GM19023 (cell line): ENCODE data around the gene SLC22A12.

Experiments used
- ATAC-seq: cut with Tn5 transposase; IDR thresholded peaks from one replicate; pipeline ENCODE4 v1.9.1; 2021; ENCODE audit warnings: mild to moderate bottlenecking, moderate library complexity; ENCODE audit not compliant: unreplicated experiment

The SLC22A12 gene

GRCh38 chr11:64620381-64620971, 29.5 kb downstream of the SLC22A12 start:
- ATAC-seq = no peak

- no peak for ATAC-seq
Observed at GRCh38 chr11:64621283-64622019, 30.4 kb downstream of the SLC22A12 start.

GRCh38 chr11:64622681-64623080, 31.7 kb downstream of the SLC22A12 start:
- no peak for ATAC-seq

- ATAC-seq = no peak
Observed at GRCh38 chr11:64624883-64625481, 34.0 kb downstream of the SLC22A12 start.

- no peak for ATAC-seq
Observed at GRCh38 chr11:64626637-64627036, 35.6 kb downstream of the SLC22A12 start.

GRCh38 chr11:64627371-64627770, 36.4 kb downstream of the SLC22A12 start:
- no peak for ATAC-seq

GRCh38 chr11:64628596-64628995, 37.6 kb downstream of the SLC22A12 start:
- no peak for ATAC-seq

- ATAC-seq = no peak
Observed at GRCh38 chr11:64629103-64629502, 38.1 kb downstream of the SLC22A12 start.

- ATAC-seq = no peak
Observed at GRCh38 chr11:64629796-64630562, 39.0 kb downstream of the SLC22A12 start.

- no peak for ATAC-seq
Observed at GRCh38 chr11:64631675-64632074, 40.7 kb downstream of the SLC22A12 start.

GRCh38 chr11:64632237-64632636, 41.2 kb downstream of the SLC22A12 start:
- no peak for ATAC-seq

GRCh38 chr11:64632654-64633053, 41.6 kb downstream of the SLC22A12 start:
- no peak for ATAC-seq

- no peak for ATAC-seq
Observed at GRCh38 chr11:64633555-64634159, 42.6 kb downstream of the SLC22A12 start.

- no peak for ATAC-seq
Observed at GRCh38 chr11:64637334-64638017, 46.5 kb downstream of the SLC22A12 start.

- ATAC-seq = no peak
Observed at GRCh38 chr11:64638018-64638665, 47.1 kb downstream of the SLC22A12 start.

GRCh38 chr11:64638829-64639228, 47.8 kb downstream of the SLC22A12 start:
- ATAC-seq = no peak

- ATAC-seq = no peak
Observed at GRCh38 chr11:64639885-64640284, 48.9 kb downstream of the SLC22A12 start.

- ATAC-seq = no peak
Observed at GRCh38 chr11:64641596-64642417, 50.8 kb downstream of the SLC22A12 start.

- no peak for ATAC-seq
Observed at GRCh38 chr11:64642418-64642735, 51.4 kb downstream of the SLC22A12 start.
